ENCODE data around the gene FHAD1.

GRCh38 chr1:15412175-15412800, 165.3 kb downstream of the FHAD1 start:
- TF ChIP-seq RAD21 (IDR thresholded peaks at IDR 0.05; ENCODE audit: low read depth) = no peak
- TF ChIP-seq USF1 (IDR thresholded peaks at IDR 0.05) = no peak
- no peak for TF ChIP-seq ZBTB7A (IDR thresholded peaks at IDR 0.05; ENCODE audit: low read depth)
- TF ChIP-seq TAF1 (IDR thresholded peaks at IDR 0.05; ENCODE audit: low read depth) = no peak
- no peak for TF ChIP-seq REST (IDR thresholded peaks at IDR 0.05; ENCODE audit: low read depth)
- TF ChIP-seq YY1 (IDR thresholded peaks at IDR 0.05; ENCODE audit: low read depth) = no peak
- no peak for TF ChIP-seq CEBPB (IDR thresholded peaks at IDR 0.05)
- no peak for TF ChIP-seq EGR1 (IDR thresholded peaks at IDR 0.05)
